Activated B cell treated with CpG ODN at 0.5 μM for 24 hours (primary cell): Measurements from ENCODE around the gene ACSM6. TPM values are rescaled to one million over a fixed set of nuclear protein-coding genes. Genes with fewer than 3 reads are reported as not detected.

Source experiments
- ATAC-seq: fragments of 200-7000 bp; cut with Tn5 transposase; one replicate; pipeline ENCODE4 v1.10.0; 2021; ENCODE audit warnings: low read depth, mild to moderate bottlenecking, moderate library complexity
- CTCF ChIA-PET: fragments of 350-600 bp; sonication (Branson Sonifier 250); formaldehyde crosslinking; loops from one replicate; lab custom pipeline; 2021; ENCODE audit warnings: antibody characterized with exemption; lab: Charles Lee
- POLR2A ChIA-PET: fragments of 350-600 bp; sonication (Branson Sonifier 250); formaldehyde crosslinking; loops from one replicate; lab custom pipeline; 2021; ENCODE audit warnings: antibody characterized with exemption; lab: Charles Lee
- DNase-seq: peaks from one replicate; pipeline ENCODE4 v3.0.0; 2022
- H3K27ac Mint-ChIP-seq: one replicate; pipeline ENCODE4 v1.8.0; 2020; ENCODE audit warnings: mixed read lengths
- H3K27me3 Mint-ChIP-seq: one replicate; pipeline ENCODE4 v1.8.0; 2021; ENCODE audit warnings: mixed read lengths
- H3K36me3 Mint-ChIP-seq: one replicate; pipeline ENCODE4 v1.8.0; 2021; ENCODE audit warnings: low read depth, mixed read lengths
- H3K4me1 Mint-ChIP-seq: one replicate; pipeline ENCODE4 v1.8.0; 2021; ENCODE audit warnings: mixed read lengths
- H3K4me3 Mint-ChIP-seq: one replicate; pipeline ENCODE4 v1.8.0; 2020; ENCODE audit warnings: mild to moderate bottlenecking, mixed read lengths
- H3K9me3 Mint-ChIP-seq: one replicate; pipeline ENCODE4 v1.8.0; 2020; ENCODE audit warnings: mixed read lengths
- intact Hi-C: fragments of 100-400 bp; cut with micrococcal nuclease; formaldehyde crosslinking; loops from one replicate; pipeline ENCODE4 v1.15.1; 2024
- total RNA-seq: library from RNA; stranded (reverse); gene quantifications from 2 replicates; pipeline ENCODE4 v1.2.3, GENCODE V29; 2022
- TF ChIP-seq, protein P1 (sequence below): fragments of 200-600 bp; IDR thresholded peaks from one replicate; pipeline ENCODE4 v1.8.0; 2022; ENCODE audit warnings: antibody characterized with exemption, mild to moderate bottlenecking

ACSM6 gene
- total RNA-seq, 1 donor from 2014 or later, result not detected

DNA sequence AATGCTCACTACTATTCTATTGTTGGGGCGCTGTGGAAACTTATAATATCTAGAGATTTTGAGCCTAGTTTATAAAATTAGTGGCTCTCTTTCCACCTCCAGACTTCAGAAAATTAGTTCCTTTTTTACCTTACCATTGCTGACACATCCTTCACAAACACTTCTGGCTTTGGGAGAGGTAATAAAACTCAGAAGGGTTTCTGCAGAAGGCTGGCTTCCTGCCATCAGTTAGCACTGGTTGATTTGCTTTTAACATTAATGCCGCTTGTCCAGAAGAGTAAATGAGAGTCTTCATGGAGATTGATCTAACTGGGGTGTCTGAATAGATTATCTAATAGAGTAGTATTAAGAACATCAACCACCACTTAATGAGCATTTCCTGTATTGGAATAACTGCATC is 20.3 kb downstream of the ACSM6 start:
- Mint-ChIP-seq H3K9me3 (peaks cover 4% of the 10 kb centered on the region), H3K4me1 (no peaks in the 10 kb centered on the region), H3K4me3 (no peak overlapping the region), H3K27ac (no peak overlapping the region), H3K27me3 (no peaks in the 10 kb centered on the region), H3K36me3 (peaks cover 2% of the 10 kb centered on the region)
- POLR2A ChIA-PET, result no interaction called here
- DNase-seq (no peak), ATAC-seq (no peak)
- TF ChIP-seq, protein P1, sequence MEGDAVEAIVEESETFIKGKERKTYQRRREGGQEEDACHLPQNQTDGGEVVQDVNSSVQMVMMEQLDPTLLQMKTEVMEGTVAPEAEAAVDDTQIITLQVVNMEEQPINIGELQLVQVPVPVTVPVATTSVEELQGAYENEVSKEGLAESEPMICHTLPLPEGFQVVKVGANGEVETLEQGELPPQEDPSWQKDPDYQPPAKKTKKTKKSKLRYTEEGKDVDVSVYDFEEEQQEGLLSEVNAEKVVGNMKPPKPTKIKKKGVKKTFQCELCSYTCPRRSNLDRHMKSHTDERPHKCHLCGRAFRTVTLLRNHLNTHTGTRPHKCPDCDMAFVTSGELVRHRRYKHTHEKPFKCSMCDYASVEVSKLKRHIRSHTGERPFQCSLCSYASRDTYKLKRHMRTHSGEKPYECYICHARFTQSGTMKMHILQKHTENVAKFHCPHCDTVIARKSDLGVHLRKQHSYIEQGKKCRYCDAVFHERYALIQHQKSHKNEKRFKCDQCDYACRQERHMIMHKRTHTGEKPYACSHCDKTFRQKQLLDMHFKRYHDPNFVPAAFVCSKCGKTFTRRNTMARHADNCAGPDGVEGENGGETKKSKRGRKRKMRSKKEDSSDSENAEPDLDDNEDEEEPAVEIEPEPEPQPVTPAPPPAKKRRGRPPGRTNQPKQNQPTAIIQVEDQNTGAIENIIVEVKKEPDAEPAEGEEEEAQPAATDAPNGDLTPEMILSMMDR, result no peak
- CTCF ChIA-PET, result no interaction called here
- intact Hi-C loops, result no loop called here

DNA sequence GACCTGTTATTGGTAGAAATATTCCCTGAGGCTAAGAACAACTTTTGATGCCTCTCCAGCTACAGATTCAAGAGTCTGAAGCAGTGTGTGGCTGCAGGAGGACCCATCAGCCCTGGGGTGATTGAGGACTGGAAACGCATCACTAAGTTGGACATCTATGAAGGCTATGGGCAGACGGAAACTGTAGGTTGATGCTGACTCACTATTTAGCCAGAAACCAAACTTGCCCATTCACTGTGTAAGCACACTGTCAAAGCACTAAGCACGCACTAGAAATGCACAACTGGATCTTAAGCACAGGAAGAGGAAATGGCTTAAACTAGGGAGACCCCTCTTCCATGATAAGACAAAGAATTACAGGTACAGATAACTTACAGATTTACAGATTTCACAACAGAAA is 20.8 kb downstream of the ACSM6 start:
- no peaks in the 10 kb centered on the region for H3K4me1 Mint-ChIP-seq
- H3K4me3 Mint-ChIP-seq, result no peak overlapping the region
- intact Hi-C loops, result no loop called here
- peaks cover 5% of the 10 kb centered on the region for H3K36me3 Mint-ChIP-seq
- TF ChIP-seq, protein P1, result no peak
- H3K27me3 Mint-ChIP-seq, result no peaks in the 10 kb centered on the region
- peaks cover 4% of the 10 kb centered on the region for H3K9me3 Mint-ChIP-seq
- CTCF ChIA-PET, result no interaction called here
- ATAC-seq, result no peak
- DNase-seq, result no peak
- no peak overlapping the region for H3K27ac Mint-ChIP-seq
- POLR2A ChIA-PET, result no interaction called here

DNA sequence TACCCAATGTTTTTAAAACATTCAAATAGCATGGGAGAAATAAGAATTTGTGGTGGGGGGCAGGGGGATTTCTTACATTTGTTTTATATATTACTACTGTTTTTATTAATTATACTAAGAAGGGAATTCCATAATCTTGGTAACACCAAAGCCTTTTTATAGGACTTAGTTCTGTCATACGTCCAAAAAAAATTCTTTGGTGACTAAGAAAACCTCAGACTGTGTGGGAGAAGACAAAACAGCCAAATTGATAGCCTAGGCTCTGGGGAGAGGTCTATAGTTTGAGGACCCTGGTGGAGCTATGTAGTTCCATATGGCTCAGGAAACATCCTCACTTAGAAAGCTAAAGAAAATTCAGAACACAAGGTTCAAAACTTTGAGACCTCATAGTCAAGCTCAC is 23.4 kb downstream of the ACSM6 start:
- peaks cover 5% of the 10 kb centered on the region for H3K36me3 Mint-ChIP-seq
- H3K9me3 Mint-ChIP-seq, result peaks cover 4% of the 10 kb centered on the region
- TF ChIP-seq, protein P1, result no peak
- no peaks in the 10 kb centered on the region for H3K27me3 Mint-ChIP-seq
- no peaks in the 10 kb centered on the region for H3K4me1 Mint-ChIP-seq
- intact Hi-C loops, result no loop called here
- ATAC-seq, result no peak
- no peak overlapping the region for H3K27ac Mint-ChIP-seq
- no peak for DNase-seq
- POLR2A ChIA-PET, result no interaction called here
- CTCF ChIA-PET, result interaction anchor here (1.6 kb wide), 1 partner anchor 26 kb away, joined by 3 read pairs; no protein-coding TSS in a partner anchor
- no peak overlapping the region for H3K4me3 Mint-ChIP-seq

DNA sequence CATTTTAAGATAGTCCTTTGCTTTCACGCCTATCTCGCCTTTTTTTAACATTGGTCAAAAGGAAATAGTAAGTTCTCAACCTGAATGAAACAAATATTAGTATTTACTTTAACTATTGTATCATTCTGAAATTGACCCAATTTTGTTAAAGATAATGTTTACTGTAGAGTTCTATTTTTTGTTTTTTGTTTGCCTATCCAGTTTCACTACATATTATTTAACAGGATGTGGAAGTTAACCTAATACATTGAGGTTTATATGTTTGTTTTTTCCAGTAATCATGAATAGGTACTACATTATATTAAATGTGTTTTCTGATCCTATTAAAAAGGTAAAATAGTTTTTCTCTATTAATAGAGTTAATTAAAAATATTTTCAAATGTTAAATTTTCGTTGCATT is 26.5 kb downstream of the ACSM6 start:
- ChIA-PET CTCF (no interaction called here), POLR2A (no interaction called here)
- no peak for DNase-seq

DNA sequence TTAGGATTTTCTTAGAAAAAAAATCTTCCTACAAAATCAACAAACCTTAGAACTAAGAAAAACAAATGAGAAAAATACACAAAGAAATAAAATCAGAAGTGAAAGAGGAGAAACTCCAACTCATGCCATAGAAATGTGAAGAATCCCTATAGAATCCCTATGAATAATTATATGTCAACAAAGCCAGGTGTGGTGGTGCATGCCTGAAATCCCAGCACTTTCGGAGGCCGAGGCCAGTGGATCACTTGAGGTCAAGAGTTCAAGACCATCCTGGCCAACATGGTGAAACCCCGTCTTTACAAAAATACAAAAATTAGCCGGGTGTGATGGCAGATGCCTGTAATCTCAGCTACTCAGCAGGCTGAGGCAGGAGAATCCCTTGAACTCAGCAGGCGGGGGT is 27.1 kb downstream of the ACSM6 start:
- intact Hi-C loops, result no loop called here
- no peak for DNase-seq
- CTCF ChIA-PET, result no interaction called here
- POLR2A ChIA-PET, result no interaction called here
- Mint-ChIP-seq H3K27me3 (no peaks in the 10 kb centered on the region), H3K27ac (no peak overlapping the region), H3K36me3 (peaks cover 5% of the 10 kb centered on the region), H3K4me3 (no peak overlapping the region), H3K9me3 (peaks cover 5% of the 10 kb centered on the region), H3K4me1 (no peaks in the 10 kb centered on the region)
- ATAC-seq, result no peak
- TF ChIP-seq, protein P1, result no peak

More for the DNA sequence above, 26.5 kb downstream of the ACSM6 start:
- no peak overlapping the region for H3K4me3 Mint-ChIP-seq
- peaks cover 6% of the 10 kb centered on the region for H3K9me3 Mint-ChIP-seq
- TF ChIP-seq, protein P1, result no peak
- intact Hi-C loops, result no loop called here
- peaks cover 6% of the 10 kb centered on the region for H3K36me3 Mint-ChIP-seq
- no peak for ATAC-seq
- H3K27ac Mint-ChIP-seq, result no peak overlapping the region
- no peaks in the 10 kb centered on the region for H3K4me1 Mint-ChIP-seq
- no peaks in the 10 kb centered on the region for H3K27me3 Mint-ChIP-seq
